ENCODE data around the gene GEMIN5. TPM values are rescaled to one million over a fixed set of nuclear protein-coding genes. Genes with fewer than 3 reads are reported as not detected.
A peak's percentile ranks its signal among the peaks of the same experiment; 100 is the strongest.

Gene GEMIN5
- total and polyA plus RNA-seq, 2 of the 13 experiments (the other 11 are each of a cell fraction or from before 2014, with no cell fraction given) = 6.6 to 28.6 TPM

DNA sequence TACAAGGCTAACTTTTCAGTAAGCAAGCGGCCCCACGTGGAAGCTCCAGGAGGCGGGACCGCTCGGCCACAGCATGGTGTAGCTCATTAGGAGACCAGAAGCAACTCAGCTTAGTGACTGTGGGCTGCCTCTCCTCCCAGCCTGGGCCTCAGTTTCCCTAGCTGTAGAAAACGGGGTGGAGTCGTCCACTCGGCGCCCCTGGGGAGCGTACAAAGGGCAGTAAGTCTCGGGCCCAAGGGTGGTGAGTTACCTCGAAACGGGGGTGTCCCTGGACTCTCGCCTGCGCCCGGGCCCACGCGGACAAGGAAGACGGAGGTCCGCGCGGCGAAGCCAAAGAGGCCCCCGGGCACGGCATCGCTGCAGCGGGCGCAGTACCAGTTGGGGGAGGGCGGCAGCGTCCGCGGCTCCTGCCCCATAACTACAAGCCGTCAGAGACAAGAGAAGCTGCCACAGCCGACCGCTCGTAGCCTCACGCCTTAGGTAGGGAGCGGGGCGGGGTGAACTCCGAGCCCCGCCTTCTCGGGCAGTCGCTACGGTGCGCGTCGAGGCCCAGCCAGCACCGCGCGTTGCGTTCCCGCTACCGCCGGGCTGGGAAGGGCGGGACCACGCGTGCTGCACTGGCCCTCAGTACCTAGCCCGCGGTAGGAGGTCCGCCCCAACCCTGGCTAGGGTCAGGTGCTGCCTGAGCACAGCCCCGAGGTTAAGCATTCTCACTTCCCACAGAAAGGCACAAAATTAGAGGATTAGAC, at the start of gene GEMIN5 (continued):
- TF ChIP-seq ZNF616 (CRISPR knock-in tag; IDR thresholded peaks at IDR 0.05; ENCODE audit: low read depth) = peak; percentile 27; the same call in 1 of the 2 replicates
- TF ChIP-seq ZNF501 (CRISPR knock-in tag; IDR thresholded peaks at IDR 0.05) = peak; percentile 92
- 0 out of 2 replicates have a peak, but pooled peaks have one; percentile 25 for TF ChIP-seq ZBTB7B (CRISPR knock-in tag; IDR thresholded peaks at IDR 0.05)
- TF ChIP-seq TAF15 (IDR thresholded peaks at IDR 0.05; ENCODE audit: low read depth, low read length, poor library complexity, severe bottlenecking) = no peak
- TF ChIP-seq ZNF354B (CRISPR knock-in tag; IDR thresholded peaks at IDR 0.05) = no peak
- TF ChIP-seq, protein P1, sequence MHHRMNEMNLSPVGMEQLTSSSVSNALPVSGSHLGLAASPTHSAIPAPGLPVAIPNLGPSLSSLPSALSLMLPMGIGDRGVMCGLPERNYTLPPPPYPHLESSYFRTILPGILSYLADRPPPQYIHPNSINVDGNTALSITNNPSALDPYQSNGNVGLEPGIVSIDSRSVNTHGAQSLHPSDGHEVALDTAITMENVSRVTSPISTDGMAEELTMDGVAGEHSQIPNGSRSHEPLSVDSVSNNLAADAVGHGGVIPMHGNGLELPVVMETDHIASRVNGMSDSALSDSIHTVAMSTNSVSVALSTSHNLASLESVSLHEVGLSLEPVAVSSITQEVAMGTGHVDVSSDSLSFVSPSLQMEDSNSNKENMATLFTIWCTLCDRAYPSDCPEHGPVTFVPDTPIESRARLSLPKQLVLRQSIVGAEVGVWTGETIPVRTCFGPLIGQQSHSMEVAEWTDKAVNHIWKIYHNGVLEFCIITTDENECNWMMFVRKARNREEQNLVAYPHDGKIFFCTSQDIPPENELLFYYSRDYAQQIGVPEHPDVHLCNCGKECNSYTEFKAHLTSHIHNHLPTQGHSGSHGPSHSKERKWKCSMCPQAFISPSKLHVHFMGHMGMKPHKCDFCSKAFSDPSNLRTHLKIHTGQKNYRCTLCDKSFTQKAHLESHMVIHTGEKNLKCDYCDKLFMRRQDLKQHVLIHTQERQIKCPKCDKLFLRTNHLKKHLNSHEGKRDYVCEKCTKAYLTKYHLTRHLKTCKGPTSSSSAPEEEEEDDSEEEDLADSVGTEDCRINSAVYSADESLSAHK (CRISPR knock-in tag; IDR thresholded peaks at IDR 0.05; ENCODE audit: borderline replicate concordance) = no peak
- TF ChIP-seq, protein P2, sequence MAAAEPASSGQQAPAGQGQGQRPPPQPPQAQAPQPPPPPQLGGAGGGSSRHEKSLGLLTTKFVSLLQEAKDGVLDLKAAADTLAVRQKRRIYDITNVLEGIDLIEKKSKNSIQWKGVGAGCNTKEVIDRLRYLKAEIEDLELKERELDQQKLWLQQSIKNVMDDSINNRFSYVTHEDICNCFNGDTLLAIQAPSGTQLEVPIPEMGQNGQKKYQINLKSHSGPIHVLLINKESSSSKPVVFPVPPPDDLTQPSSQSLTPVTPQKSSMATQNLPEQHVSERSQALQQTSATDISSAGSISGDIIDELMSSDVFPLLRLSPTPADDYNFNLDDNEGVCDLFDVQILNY (CRISPR knock-in tag; conservative IDR thresholded peaks at IDR 0.05) = peak; percentile 82
- peak; percentile 81; the same call in 1 of the 2 replicates for TF ChIP-seq ZIK1 (CRISPR knock-in tag; IDR thresholded peaks at IDR 0.05; ENCODE audit: borderline replicate concordance, low read depth)
- TF ChIP-seq, protein P3, sequence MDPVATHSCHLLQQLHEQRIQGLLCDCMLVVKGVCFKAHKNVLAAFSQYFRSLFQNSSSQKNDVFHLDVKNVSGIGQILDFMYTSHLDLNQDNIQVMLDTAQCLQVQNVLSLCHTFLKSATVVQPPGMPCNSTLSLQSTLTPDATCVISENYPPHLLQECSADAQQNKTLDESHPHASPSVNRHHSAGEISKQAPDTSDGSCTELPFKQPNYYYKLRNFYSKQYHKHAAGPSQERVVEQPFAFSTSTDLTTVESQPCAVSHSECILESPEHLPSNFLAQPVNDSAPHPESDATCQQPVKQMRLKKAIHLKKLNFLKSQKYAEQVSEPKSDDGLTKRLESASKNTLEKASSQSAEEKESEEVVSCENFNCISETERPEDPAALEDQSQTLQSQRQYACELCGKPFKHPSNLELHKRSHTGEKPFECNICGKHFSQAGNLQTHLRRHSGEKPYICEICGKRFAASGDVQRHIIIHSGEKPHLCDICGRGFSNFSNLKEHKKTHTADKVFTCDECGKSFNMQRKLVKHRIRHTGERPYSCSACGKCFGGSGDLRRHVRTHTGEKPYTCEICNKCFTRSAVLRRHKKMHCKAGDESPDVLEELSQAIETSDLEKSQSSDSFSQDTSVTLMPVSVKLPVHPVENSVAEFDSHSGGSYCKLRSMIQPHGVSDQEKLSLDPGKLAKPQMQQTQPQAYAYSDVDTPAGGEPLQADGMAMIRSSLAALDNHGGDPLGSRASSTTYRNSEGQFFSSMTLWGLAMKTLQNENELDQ (CRISPR knock-in tag; IDR thresholded peaks at IDR 0.05; ENCODE audit: borderline replicate concordance) = no peak
- no peak for TF ChIP-seq NKX3-1 (CRISPR knock-in tag; IDR thresholded peaks at IDR 0.05)
- TF ChIP-seq ZNF343 (CRISPR knock-in tag; IDR thresholded peaks at IDR 0.05) = peak; percentile 51; the same call in 1 of the 2 replicates
- no peak; the same call in 1 of the 2 replicates for TF ChIP-seq NFE2L1 (CRISPR knock-in tag; IDR thresholded peaks at IDR 0.05; ENCODE audit: borderline replicate concordance)
- TF ChIP-seq ZNF382 (CRISPR knock-in tag; IDR thresholded peaks at IDR 0.05; ENCODE audit: borderline replicate concordance) = no peak
- no peak for TF ChIP-seq ZFP36 (IDR thresholded peaks at IDR 0.05; ENCODE audit: borderline replicate concordance, low read depth, low read length, partially characterized antibody)
- TF ChIP-seq, protein P4, sequence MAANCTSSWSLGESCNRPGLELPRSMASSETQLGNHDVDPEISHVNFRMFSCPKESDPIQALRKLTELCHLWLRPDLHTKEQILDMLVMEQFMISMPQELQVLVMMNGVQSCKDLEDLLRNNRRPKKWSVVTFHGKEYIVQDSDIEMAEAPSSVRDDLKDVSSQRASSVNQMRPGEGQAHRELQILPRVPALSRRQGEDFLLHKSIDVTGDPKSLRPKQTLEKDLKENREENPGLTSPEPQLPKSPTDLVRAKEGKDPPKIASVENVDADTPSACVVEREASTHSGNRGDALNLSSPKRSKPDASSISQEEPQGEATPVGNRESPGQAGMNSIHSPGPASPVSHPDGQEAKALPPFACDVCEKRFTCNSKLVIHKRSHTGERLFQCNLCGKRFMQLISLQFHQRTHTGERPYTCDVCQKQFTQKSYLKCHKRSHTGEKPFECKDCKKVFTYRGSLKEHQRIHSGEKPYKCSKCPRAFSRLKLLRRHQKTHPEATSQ (CRISPR knock-in tag; IDR thresholded peaks at IDR 0.05; ENCODE audit: borderline replicate concordance) = peak; percentile 78
- peak; percentile 79 for TF ChIP-seq TEAD3 (CRISPR knock-in tag; optimal IDR thresholded peaks at IDR 0.05; ENCODE audit: borderline replicate concordance)
- peak; percentile 85 for TF ChIP-seq IKZF4 (CRISPR knock-in tag; IDR thresholded peaks at IDR 0.05; ENCODE audit: borderline replicate concordance, low read depth, not compliant biosample characterization)
- TF ChIP-seq SKI (IDR thresholded peaks at IDR 0.05; ENCODE audit: partially characterized antibody) = no peak
- peak; percentile 80 for TF ChIP-seq CBX1 (IDR thresholded peaks at IDR 0.05; ENCODE audit: low read depth)
- TF ChIP-seq ZC3H4 (CRISPR knock-in tag; IDR thresholded peaks at IDR 0.05; ENCODE audit: borderline replicate concordance) = no peak

All from HepG2 (cell line).